RWPE1 (cell line): Measurements from ENCODE around the gene MLC1.

Experiments
- CTCF ChIA-PET: fragments of 350-600 bp; sonication (Branson Sonifier 250); formaldehyde crosslinking; extraction: SDS; loops from one replicate; lab custom pipeline; 2021; lab: Yijun Ruan, JAX
- POLR2A ChIA-PET: fragments of 400-600 bp; formaldehyde crosslinking; extraction: SDS; loops from one replicate; lab custom pipeline; 2020; ENCODE audit warnings: antibody characterized with exemption; ENCODE audit not compliant: low non-redundant PET; lab: Yijun Ruan, JAX
- DNase-seq: peaks from one replicate; pipeline ENCODE4 v3.0.0; 2012; ENCODE audit warnings: low spot score
- H3K27ac ChIP-seq: fragments of 450-650 bp; 2 replicates; pipeline ENCODE4 v1.5.1; 2017
- TF ChIP-seq, protein P1 (sequence below): fragments of 450-650 bp; conservative IDR thresholded peaks from 2 replicates; pipeline ENCODE4 v1.5.1; 2017; ENCODE audit warnings: low read depth, mild to moderate bottlenecking

Gene MLC1

DNA sequence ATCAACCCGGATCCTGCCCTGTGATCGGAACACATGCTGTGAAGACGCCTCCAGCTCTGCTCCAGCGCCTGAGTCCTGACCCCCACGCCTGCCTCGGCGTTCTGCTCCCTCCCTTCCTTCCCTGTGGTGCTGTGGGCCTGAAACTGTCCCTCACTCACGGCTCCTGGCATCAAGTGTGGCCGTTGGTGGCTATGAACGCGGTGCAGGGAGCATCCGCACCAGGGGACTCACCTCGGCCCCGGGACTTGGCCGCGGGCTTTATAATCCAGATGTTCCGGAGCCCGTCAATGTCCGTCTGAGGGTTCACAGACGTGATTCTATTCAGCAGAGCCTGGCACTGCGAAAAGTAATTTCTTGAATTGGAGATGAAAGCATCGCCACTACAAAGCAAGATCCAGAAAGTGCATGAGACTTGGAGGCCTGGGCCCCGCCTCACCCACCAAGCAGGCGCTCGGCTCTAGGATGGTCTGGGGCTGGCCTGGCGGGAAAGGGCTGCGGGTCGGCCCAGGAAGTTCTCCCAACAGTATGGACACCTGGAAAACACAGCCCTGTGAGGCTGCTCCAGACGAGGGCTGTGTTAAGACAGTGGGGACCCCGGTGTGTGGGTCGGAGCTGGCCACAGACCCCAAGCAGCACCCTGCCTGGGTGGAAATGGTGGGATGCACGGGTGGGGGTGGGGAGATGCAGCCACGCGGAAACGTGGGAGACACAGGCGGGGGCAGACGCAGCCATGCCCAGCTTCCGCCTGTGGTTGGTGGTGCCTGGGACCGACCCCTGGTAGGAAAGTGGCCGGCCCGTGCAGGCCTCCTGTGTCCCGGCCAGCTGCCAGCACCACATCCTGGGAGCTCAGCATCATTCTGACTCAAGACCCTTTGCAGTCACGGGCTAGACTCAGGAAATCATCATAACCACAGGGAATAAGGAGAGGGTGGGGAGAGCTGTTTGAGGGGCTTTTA is 50.8 kb downstream of the MLC1 start:
- TF ChIP-seq, protein P1, sequence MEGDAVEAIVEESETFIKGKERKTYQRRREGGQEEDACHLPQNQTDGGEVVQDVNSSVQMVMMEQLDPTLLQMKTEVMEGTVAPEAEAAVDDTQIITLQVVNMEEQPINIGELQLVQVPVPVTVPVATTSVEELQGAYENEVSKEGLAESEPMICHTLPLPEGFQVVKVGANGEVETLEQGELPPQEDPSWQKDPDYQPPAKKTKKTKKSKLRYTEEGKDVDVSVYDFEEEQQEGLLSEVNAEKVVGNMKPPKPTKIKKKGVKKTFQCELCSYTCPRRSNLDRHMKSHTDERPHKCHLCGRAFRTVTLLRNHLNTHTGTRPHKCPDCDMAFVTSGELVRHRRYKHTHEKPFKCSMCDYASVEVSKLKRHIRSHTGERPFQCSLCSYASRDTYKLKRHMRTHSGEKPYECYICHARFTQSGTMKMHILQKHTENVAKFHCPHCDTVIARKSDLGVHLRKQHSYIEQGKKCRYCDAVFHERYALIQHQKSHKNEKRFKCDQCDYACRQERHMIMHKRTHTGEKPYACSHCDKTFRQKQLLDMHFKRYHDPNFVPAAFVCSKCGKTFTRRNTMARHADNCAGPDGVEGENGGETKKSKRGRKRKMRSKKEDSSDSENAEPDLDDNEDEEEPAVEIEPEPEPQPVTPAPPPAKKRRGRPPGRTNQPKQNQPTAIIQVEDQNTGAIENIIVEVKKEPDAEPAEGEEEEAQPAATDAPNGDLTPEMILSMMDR = no peak
- DNase-seq = no peak
- no peak overlapping the region for H3K27ac ChIP-seq
- POLR2A ChIA-PET = no interaction called here
- CTCF ChIA-PET = interaction anchor here (0.6 kb wide), 2 partner anchors 20 to 104 kb away, joined by 3 to 4 read pairs; no protein-coding TSS in a partner anchor

DNA sequence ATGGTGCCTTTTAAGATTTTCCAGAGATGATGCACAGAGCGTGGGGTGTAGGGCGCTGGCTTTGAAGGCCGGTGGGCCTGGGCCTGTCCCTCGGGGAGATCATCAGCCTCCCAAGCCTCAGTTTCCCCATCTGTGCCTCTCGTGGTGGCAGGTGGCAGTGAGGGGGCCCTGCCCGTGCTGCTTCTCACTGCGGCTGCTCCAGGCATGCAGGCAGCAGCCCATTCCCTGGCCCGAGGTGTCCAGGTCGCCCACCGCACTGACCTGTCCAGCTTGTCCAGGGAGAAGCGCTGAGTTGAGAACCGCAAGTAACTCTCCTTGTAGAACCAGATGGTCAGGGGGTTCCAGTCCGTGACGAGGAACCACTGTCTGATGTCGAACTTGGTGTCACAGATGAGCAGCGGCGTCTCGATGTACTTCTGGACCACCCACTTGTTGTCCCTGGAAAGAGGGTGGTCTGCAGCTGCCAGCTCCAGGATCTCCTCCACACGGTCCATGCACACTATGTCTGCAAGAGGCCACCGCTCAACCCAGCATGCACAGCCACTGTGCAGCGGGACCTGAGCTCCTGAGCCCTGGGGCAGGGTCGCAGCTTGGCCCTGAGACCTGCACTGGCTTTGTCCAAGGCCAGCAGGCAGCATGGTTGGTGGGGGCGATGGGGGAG is 52.2 kb downstream of the MLC1 start:
- CTCF ChIA-PET = interaction anchor here (0.6 to 1.9 kb wide), 2 partner anchors 102 to 149 kb away, joined by 3 to 7 read pairs; no protein-coding TSS in a partner anchor
- TF ChIP-seq, protein P1 = no peak

GRCh38 chr22:50032109-50032871 is 52.9 kb downstream of the MLC1 start:
- H3K27ac ChIP-seq = no peak overlapping the region
- TF ChIP-seq, protein P1 = no peak
- CTCF ChIA-PET = interaction anchor here (0.6 to 1.9 kb wide), 2 partner anchors 80 to 102 kb away, joined by 3 to 7 read pairs; no protein-coding TSS in a partner anchor
- POLR2A ChIA-PET = no interaction called here
- DNase-seq = no peak

More for the DNA sequence above, 52.2 kb downstream of the MLC1 start:
- POLR2A ChIA-PET = no interaction called here
- DNase-seq = no peak
- H3K27ac ChIP-seq = no peak overlapping the region

GRCh38 chr22:50031189-50032091 is 53.8 kb downstream of the MLC1 start:
- TF ChIP-seq, protein P1 = no peak
- CTCF ChIA-PET = interaction anchor here (0.6 to 1.7 kb wide), 4 partner anchors 73 to 302 kb away, joined by 3 to 12 read pairs (median 6); no protein-coding TSS in a partner anchor
- DNase-seq = no peak
- POLR2A ChIA-PET = no interaction called here
- H3K27ac ChIP-seq = no peak overlapping the region

DNA sequence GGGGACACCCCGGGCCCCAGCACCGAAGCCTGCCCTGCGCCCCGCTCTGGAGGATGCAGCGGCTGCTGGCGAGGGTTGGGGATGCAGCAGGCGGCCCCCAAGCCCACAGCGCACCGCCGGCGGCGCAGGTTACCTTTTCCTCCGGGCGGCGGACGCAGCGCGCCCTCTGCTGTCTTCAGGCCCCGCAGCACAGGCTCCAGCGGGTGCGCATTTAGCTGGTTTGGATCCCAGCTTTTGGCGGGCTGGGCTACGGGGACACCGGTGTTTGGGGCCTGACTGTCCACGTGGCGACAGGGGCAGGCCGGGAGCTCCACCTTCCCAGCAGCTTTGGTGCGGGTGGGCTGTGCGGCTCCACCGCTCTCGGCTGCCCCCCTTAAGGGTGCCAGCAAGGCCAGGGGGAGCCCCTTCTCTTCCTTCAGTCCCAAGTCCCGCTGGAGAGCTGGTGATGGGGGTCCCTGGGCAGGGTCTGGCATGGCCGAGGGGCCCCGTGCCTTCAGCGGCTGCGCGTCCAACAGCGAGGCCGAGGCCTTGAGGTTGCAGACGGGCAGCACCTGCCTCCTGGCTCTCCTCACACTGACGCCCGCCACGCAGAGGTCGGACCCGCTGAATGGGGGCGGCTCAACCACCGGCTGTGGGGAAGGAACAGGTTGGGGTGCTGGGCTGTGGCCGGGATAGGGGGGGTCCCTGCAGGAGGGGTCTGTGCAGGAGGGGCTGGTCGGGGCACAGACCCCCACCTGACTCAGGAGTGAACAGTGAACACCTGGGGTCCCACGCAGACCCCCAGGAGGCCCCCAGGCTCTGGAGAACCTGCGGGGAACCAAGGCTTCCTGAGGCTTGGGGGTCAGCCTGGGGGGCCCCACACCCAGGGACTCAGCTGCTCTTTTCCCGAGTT is 54.7 kb downstream of the MLC1 start:
- POLR2A ChIA-PET = interaction anchor here (0.8 kb wide), 1 partner anchor 97 kb away, joined by 3 read pairs; no protein-coding TSS in a partner anchor
- CTCF ChIA-PET = interaction anchor here (0.6 to 1.7 kb wide), 8 partner anchors 36 to 301 kb away, joined by 3 to 12 read pairs (median 4); no protein-coding TSS in a partner anchor
- DNase-seq = peak; percentile 69
- no peak overlapping the region for H3K27ac ChIP-seq
- TF ChIP-seq, protein P1 = peak; percentile 91
